T-helper 17 cell (primary cell): ENCODE data around the gene FLNB. TPM values are rescaled to one million over a fixed set of nuclear protein-coding genes. Genes with fewer than 3 reads are reported as not detected.
A peak's percentile ranks its signal among the peaks of the same experiment; 100 is the strongest.

Experiments
- ATAC-seq: fragments of 150-1000 bp; cut with Tn5 transposase; 2 replicates; pipeline ENCODE4 v1.10.0; 2021; ENCODE audit warnings: mild to moderate bottlenecking, moderate library complexity
- DNase-seq, 3 donors: peaks; one replicate each; pipeline versions ENCODE4 v3.0.0 to v3.0.0-alpha.2; 2020 to 2021
- H3K9me3 ChIP-seq: one replicate; pipeline ENCODE4 v1.7.0; 2013; ENCODE audit warnings: low read length, mild to moderate bottlenecking; ENCODE audit not compliant: control insufficient read depth, poor library complexity, severe bottlenecking
- H3K27ac Mint-ChIP-seq: one replicate; pipeline ENCODE4 v1.8.0; 2022; ENCODE audit warnings: mild to moderate bottlenecking, moderate library complexity, mixed read lengths
- H3K27me3 Mint-ChIP-seq: one replicate; pipeline ENCODE4 v1.8.0; 2022; ENCODE audit warnings: mixed read lengths
- H3K36me3 Mint-ChIP-seq: one replicate; pipeline ENCODE4 v1.8.0; 2022; ENCODE audit warnings: low read depth, mixed read lengths
- H3K4me1 Mint-ChIP-seq: one replicate; pipeline ENCODE4 v1.8.0; 2022; ENCODE audit warnings: mild to moderate bottlenecking, mixed read lengths
- H3K4me3 Mint-ChIP-seq: one replicate; pipeline ENCODE4 v1.8.0; 2022; ENCODE audit warnings: mild to moderate bottlenecking, moderate library complexity, mixed read lengths
- total RNA-seq, 4 donors: library from RNA in 2 of 4; stranded (reverse) in 2 of 4; gene quantifications; one replicate each; pipeline ENCODE4 v1.2.3 and lab custom pipeline; 2022 to 2026

Gene FLNB
- total RNA-seq, 2 donors from 2014 or later: 41.1 to 42.5 TPM

GRCh38 chr3:58006661-58007060 lies 1.6 kb upstream of the FLNB start:
- Mint-ChIP-seq H3K27ac (no peak overlapping the region), H3K4me3 (no peak overlapping the region), H3K4me1 (peaks cover 14% of the 10 kb centered on the region), H3K36me3 (no peaks in the 10 kb centered on the region), H3K27me3 (no peaks in the 10 kb centered on the region)
- ATAC-seq (no peak), DNase-seq (no peak)
- no peaks in the 10 kb centered on the region for H3K9me3 ChIP-seq

DNA sequence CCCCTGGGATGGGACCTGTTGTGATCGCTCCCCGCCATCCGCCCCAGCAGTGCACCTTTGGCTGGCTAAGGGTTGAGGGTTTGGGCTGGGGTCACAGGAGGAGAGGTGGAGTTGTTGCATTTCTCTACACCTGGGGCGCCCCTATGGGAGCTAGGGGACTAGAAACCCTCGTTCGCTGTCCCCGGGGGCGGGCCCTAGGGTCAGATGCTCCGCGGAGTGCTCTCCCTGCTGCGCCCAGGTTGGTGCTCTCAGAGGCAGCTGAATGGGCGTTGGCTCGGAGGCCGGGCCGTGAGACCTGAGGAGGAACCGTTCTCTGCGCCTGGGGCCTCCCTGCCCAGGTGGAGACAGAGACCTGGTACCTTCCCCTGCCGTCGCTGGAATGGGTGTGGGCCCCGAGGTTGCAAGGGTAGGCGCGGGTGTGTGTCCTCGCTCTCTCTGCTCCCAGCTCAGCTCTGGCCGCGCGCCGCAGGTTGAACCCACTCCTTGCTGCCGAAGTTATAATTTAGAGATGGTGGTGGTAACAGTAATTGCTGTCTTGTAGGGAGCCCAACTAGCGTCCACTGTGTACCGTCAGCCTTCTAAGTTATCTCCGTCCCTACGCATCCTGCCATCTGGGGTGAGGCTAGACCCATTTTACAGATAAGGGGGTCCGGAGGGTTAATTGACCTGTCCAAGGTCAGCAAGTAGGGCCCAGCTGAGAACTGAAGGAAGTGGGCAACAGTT lies 965 bp downstream of the FLNB start:
- DNase-seq (peak in 1 of 3 donors; percentile 27), ATAC-seq (peak; percentile 25)
- peak overlapping the region; percentile 90 for H3K4me3 Mint-ChIP-seq
- no peaks in the 10 kb centered on the region for H3K36me3 Mint-ChIP-seq
- H3K9me3 ChIP-seq: no peaks in the 10 kb centered on the region
- peak overlapping the region; percentile 61 for H3K27ac Mint-ChIP-seq
- peaks cover 25% of the 10 kb centered on the region for H3K4me1 Mint-ChIP-seq
- H3K27me3 Mint-ChIP-seq: no peaks in the 10 kb centered on the region

GRCh38 chr3:58009749-58010535 lies 1.7 kb downstream of the FLNB start:
- Mint-ChIP-seq H3K4me1 (peaks cover 25% of the 10 kb centered on the region), H3K27me3 (no peaks in the 10 kb centered on the region), H3K4me3 (peak overlapping the region; percentile 90)

GRCh38 chr3:58010562-58010961 lies 2.3 kb downstream of the FLNB start:
- no peaks in the 10 kb centered on the region for H3K36me3 Mint-ChIP-seq
- no peaks in the 10 kb centered on the region for H3K9me3 ChIP-seq
- H3K27ac Mint-ChIP-seq: peak overlapping the region; percentile 61
- no peak overlapping the region for H3K4me3 Mint-ChIP-seq
- peaks cover 28% of the 10 kb centered on the region for H3K4me1 Mint-ChIP-seq
- no peaks in the 10 kb centered on the region for H3K27me3 Mint-ChIP-seq
- ATAC-seq (no peak), DNase-seq (no peak)

More at GRCh38 chr3:58009749-58010535, 1.7 kb downstream of the FLNB start:
- no peak for DNase-seq
- no peaks in the 10 kb centered on the region for H3K9me3 ChIP-seq
- Mint-ChIP-seq H3K27ac (peak overlapping the region; percentile 61), H3K36me3 (no peaks in the 10 kb centered on the region)
- no peak for ATAC-seq

DNA sequence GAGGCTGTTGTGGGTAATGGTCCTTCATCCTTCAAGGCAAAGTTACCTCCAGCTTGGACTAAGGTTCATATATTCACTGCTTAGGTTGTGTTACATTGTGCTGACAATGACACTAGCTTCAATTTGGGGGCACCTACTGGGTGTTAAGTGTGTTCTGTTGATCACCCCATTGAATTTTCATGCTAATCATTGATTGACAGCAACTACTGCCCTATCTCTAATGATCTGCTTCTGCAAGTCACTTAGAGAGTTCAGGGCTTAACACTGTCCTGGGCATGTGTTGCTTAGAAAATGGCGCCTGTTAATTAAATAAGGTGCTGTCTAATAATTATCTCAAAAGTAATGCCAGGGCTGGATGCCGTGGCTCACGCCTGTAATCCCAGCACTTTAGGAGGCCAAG lies 3.4 kb downstream of the FLNB start:
- Mint-ChIP-seq H3K4me1 (peaks cover 28% of the 10 kb centered on the region), H3K4me3 (no peak overlapping the region), H3K36me3 (no peaks in the 10 kb centered on the region), H3K27me3 (no peaks in the 10 kb centered on the region), H3K27ac (peak overlapping the region; percentile 84)
- ATAC-seq: no peak
- DNase-seq: no peak
- no peaks in the 10 kb centered on the region for H3K9me3 ChIP-seq

DNA sequence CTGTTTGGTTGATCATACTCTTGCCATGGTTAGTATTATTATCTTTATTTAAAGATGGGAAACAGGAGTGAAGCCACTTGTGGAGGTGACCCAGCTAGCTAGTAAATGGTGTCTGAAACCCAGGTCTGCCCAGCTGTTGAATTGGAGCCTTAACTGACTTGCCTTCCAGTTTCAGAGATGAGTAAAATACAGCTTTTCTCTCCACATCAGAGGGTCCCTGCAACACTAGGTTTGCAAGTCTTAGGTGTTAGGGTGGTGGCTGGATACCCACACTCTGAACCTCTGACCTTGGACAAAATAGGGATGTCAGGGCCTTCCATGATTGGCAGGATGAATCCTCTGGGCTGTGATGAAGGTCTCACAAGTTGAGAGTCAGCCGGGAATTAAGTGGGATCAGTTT lies 4.1 kb downstream of the FLNB start:
- no peak for ATAC-seq
- no peaks in the 10 kb centered on the region for H3K27me3 Mint-ChIP-seq
- no peaks in the 10 kb centered on the region for H3K9me3 ChIP-seq
- DNase-seq: no peak
- H3K4me3 Mint-ChIP-seq: peak overlapping the region; percentile 55
- H3K27ac Mint-ChIP-seq: peak overlapping the region; percentile 84
- no peaks in the 10 kb centered on the region for H3K36me3 Mint-ChIP-seq
- H3K4me1 Mint-ChIP-seq: peaks cover 28% of the 10 kb centered on the region

DNA sequence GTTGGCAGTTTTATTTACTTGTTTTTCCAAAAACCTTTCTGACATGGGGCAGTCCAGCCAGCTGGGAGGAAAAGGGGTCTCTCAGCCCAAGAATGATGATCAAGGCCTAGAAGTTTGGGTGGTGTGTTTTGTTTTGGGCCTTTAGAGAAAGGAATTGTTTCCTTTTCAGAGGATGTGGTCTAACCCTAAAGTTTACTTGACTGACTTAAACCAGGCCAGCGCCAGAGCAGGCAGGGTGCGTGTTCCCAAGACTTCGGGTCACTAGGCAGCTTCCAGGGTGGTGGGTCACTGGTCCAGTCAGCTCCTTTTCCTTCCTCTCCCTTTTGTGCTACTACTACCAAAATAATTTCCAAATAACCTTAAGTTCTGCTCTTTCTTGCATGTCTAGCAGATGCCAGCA lies 4.9 kb downstream of the FLNB start:
- no peak for DNase-seq
- no peaks in the 10 kb centered on the region for H3K36me3 Mint-ChIP-seq
- no peak overlapping the region for H3K4me3 Mint-ChIP-seq
- H3K27me3 Mint-ChIP-seq: no peaks in the 10 kb centered on the region
- H3K9me3 ChIP-seq: no peaks in the 10 kb centered on the region
- no peak for ATAC-seq
- H3K4me1 Mint-ChIP-seq: peaks cover 29% of the 10 kb centered on the region
- H3K27ac Mint-ChIP-seq: peak overlapping the region; percentile 57

DNA sequence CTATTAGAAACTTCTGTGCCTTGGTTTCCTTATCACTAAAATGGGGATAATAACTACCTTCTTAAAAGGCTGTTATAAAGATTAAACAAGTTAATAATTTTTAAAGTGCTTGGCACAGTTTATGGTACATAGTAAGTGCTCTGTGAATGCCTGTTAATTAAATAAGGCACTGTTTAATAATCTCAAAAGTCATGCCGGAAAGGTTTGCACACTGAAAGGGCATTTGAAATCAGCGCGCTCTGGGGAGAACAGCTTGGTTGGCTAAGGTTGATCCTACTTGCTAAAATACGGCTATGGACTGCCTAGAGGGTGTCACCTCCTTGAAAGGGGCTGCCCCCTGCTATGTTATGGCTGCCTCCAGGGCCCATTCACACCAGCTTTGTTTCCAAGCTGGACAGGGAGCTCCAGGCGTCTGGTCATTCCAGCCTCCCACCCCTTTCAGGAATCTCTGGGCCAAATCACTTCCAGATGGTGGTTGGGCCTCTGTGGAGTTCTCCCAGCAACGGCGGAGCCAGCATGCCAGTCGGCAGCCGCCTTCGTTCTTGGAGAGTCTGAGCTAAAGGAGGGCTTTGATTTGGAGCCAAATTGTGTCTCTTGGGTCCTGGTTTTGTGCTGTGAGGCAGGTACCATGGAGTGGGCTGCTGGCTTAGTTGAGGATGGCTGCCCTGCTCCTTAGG lies 5.9 kb downstream of the FLNB start:
- H3K4me1 Mint-ChIP-seq: peaks cover 29% of the 10 kb centered on the region
- H3K4me3 Mint-ChIP-seq: no peak overlapping the region
- DNase-seq: no peak

DNA sequence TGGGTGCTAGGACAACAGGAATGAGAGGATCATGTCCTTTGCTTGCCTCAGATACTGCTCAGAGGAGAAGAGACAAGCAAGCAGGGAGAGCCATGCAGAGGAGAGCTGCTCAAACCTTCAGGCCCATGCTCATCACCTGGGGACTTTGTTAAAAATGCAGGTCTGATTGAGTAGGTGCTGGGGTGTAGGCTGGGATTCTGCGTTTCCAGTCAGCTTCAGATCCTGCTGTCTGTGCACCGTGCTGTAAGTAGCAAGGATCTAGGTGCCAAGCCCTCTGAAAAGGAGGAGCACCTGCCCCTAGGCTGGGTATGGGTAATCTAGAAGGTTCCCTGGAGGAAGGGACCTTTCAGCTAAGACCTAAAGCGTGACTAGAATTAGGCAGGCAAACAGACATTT lies 7.3 kb downstream of the FLNB start:
- ATAC-seq (no peak), DNase-seq (no peak)
- Mint-ChIP-seq H3K4me1 (peaks cover 34% of the 10 kb centered on the region), H3K4me3 (no peak overlapping the region), H3K27ac (peak overlapping the region; percentile 67), H3K36me3 (no peaks in the 10 kb centered on the region), H3K27me3 (no peaks in the 10 kb centered on the region)
- H3K9me3 ChIP-seq: no peaks in the 10 kb centered on the region

More for the DNA sequence above, 5.9 kb downstream of the FLNB start:
- no peak overlapping the region for H3K27ac Mint-ChIP-seq
- H3K9me3 ChIP-seq: no peaks in the 10 kb centered on the region
- no peaks in the 10 kb centered on the region for H3K36me3 Mint-ChIP-seq
- no peaks in the 10 kb centered on the region for H3K27me3 Mint-ChIP-seq
- ATAC-seq: no peak

GRCh38 chr3:58016710-58017109 lies 8.5 kb downstream of the FLNB start:
- no peaks in the 10 kb centered on the region for H3K36me3 Mint-ChIP-seq
- no peak overlapping the region for H3K4me3 Mint-ChIP-seq
- H3K27ac Mint-ChIP-seq: peak overlapping the region; percentile 8
- H3K4me1 Mint-ChIP-seq: peaks cover 34% of the 10 kb centered on the region
- DNase-seq (no peak), ATAC-seq (no peak)
- H3K27me3 Mint-ChIP-seq: no peaks in the 10 kb centered on the region
- H3K9me3 ChIP-seq: no peaks in the 10 kb centered on the region

- DNase-seq (no peak), ATAC-seq (no peak)
- H3K9me3 ChIP-seq: no peaks in the 10 kb centered on the region
- Mint-ChIP-seq H3K27ac (peak overlapping the region; percentile 74), H3K4me1 (peaks cover 30% of the 10 kb centered on the region), H3K4me3 (no peak overlapping the region), H3K27me3 (no peaks in the 10 kb centered on the region), H3K36me3 (no peaks in the 10 kb centered on the region)
These were observed 10.9 kb downstream of the FLNB start for GRCh38 chr3:58018892-58019742.

GRCh38 chr3:58020783-58021071 lies 12.5 kb downstream of the FLNB start:
- Mint-ChIP-seq H3K4me3 (no peak overlapping the region), H3K4me1 (peaks cover 27% of the 10 kb centered on the region), H3K27ac (peak overlapping the region; percentile 74), H3K36me3 (no peaks in the 10 kb centered on the region), H3K27me3 (no peaks in the 10 kb centered on the region)
- no peaks in the 10 kb centered on the region for H3K9me3 ChIP-seq
- no peak for DNase-seq
- no peak for ATAC-seq
